Transverse colon (tissue), 4 donors: Measurements from ENCODE around the gene OR10H1.

Source experiments
- EP300 ChIP-seq: sonication (generic); formaldehyde crosslinking; IDR thresholded peaks from one replicate; pipeline ENCODE4 v1.6.1; 2017; ENCODE audit warnings: antibody characterized with exemption, low read depth
- POLR2A ChIP-seq: fragments of 450-650 bp; IDR thresholded peaks from one replicate; pipeline ENCODE4 v1.6.1; 2016; ENCODE audit warnings: antibody characterized with exemption, mild to moderate bottlenecking, moderate library complexity
- POLR2AphosphoS5 ChIP-seq, 3 donors: sonication (generic); formaldehyde crosslinking; IDR thresholded peaks; one replicate each; pipeline ENCODE4 v1.6.1; 2016; ENCODE audit warnings: antibody characterized with exemption in 3 of 3
- TF ChIP-seq, protein P1 (sequence below), 5 experiments: fragments of 200-600 bp in 3 of 5; fragments of 450-650 bp in 2 of 5; sonication (generic) in 3 of 5; IDR thresholded peaks; 1 replicate in 2 of 5; 2 replicates in 3 of 5; pipeline ENCODE4 v1.5.1; 2016 to 2017; ENCODE audit warnings: antibody characterized with exemption in 5 of 5, inconsistent platforms in 3 of 5, mild to moderate bottlenecking in 2 of 5, moderate library complexity in 1 of 5

DNA sequence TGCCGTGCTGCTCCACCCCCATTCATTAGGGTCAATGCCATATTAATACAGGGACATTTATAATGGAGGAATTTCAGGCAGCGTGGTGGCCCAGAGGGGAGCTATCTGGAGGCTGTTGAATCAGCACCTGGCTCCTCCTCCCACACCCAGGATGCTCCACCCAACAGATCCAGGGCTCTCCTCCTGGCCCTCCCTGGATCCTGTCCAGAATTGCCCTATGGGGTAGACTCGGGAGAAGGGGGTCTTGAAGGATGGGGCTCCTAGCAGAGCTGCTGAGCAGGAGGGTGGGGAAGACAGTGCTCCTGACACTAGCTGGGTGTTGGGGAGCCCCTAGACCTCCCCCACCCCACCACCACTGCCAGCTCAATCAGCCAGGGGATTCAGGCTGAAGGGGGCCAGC lies 33.3 kb downstream of the OR10H1 start:
- TF ChIP-seq, protein P1, sequence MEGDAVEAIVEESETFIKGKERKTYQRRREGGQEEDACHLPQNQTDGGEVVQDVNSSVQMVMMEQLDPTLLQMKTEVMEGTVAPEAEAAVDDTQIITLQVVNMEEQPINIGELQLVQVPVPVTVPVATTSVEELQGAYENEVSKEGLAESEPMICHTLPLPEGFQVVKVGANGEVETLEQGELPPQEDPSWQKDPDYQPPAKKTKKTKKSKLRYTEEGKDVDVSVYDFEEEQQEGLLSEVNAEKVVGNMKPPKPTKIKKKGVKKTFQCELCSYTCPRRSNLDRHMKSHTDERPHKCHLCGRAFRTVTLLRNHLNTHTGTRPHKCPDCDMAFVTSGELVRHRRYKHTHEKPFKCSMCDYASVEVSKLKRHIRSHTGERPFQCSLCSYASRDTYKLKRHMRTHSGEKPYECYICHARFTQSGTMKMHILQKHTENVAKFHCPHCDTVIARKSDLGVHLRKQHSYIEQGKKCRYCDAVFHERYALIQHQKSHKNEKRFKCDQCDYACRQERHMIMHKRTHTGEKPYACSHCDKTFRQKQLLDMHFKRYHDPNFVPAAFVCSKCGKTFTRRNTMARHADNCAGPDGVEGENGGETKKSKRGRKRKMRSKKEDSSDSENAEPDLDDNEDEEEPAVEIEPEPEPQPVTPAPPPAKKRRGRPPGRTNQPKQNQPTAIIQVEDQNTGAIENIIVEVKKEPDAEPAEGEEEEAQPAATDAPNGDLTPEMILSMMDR (IDR thresholded peaks at IDR 0.05): no peak
- no peak for TF ChIP-seq POLR2A
- no peak for TF ChIP-seq POLR2AphosphoS5 (IDR thresholded peaks at IDR 0.05)
- TF ChIP-seq EP300: no peak
